PC-9 (cell line): ENCODE measurements around the gene DUSP21.

Experiments
- EZH2 ChIP-seq: fragments of 200-600 bp; sonication (generic); IDR thresholded peaks from 2 replicates; pipeline ENCODE4 v1.8.0; 2017; ENCODE audit warnings: antibody characterized with exemption, low read depth
- TF ChIP-seq, protein P1 (sequence below): fragments of 200-600 bp; sonication (generic); conservative IDR thresholded peaks from 2 replicates; pipeline ENCODE4 v1.6.1; 2017; ENCODE audit warnings: mixed run types, antibody characterized with exemption, mild to moderate bottlenecking, moderate library complexity

DNA sequence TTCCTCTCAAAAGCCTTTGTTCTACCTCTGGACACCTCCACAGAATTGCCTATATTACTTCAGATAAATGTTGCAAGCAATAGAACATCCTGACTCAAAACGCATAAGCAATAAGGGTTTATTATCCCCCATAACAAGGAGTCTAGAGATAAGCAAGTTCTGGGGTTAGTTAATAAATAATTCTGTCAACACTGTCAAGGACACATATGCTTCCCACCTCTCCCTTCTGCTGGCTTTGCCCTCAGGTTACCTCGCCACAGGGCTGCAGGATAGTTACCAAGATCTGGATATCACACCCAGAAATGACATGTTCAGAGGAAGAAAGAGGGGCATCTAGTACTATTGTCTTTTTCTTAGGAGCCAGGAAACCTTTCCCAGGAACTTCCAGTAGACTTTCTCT lies 14.0 kb upstream of the DUSP21 start:
- TF ChIP-seq, protein P1, sequence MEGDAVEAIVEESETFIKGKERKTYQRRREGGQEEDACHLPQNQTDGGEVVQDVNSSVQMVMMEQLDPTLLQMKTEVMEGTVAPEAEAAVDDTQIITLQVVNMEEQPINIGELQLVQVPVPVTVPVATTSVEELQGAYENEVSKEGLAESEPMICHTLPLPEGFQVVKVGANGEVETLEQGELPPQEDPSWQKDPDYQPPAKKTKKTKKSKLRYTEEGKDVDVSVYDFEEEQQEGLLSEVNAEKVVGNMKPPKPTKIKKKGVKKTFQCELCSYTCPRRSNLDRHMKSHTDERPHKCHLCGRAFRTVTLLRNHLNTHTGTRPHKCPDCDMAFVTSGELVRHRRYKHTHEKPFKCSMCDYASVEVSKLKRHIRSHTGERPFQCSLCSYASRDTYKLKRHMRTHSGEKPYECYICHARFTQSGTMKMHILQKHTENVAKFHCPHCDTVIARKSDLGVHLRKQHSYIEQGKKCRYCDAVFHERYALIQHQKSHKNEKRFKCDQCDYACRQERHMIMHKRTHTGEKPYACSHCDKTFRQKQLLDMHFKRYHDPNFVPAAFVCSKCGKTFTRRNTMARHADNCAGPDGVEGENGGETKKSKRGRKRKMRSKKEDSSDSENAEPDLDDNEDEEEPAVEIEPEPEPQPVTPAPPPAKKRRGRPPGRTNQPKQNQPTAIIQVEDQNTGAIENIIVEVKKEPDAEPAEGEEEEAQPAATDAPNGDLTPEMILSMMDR = no peak
- no peak for TF ChIP-seq EZH2
